ENCODE results near the gene BPIFB1.

BPIFB1 gene

GRCh38 chr20:33281550-33282146 lies 1.4 kb upstream of the BPIFB1 start:
- H3K4me3 ChIP-seq (ENCODE audit: low read depth, low read length) = no peak overlapping the region
- in situ Hi-C loops (cut with HindIII; ENCODE audit: low sequenced_read_pairs) = no loop called here
- TF ChIP-seq CTCF (IDR thresholded peaks at IDR 0.05; ENCODE audit: low read depth, low read length, missing control alignments) = no peak
- no peak for DNase-seq (ENCODE audit: low read depth)

GRCh38 chr20:33282196-33282934 lies 649 bp upstream of the BPIFB1 start:
- TF ChIP-seq CTCF (IDR thresholded peaks at IDR 0.05; ENCODE audit: low read depth, low read length, missing control alignments) = no peak
- in situ Hi-C loops (cut with HindIII; ENCODE audit: low sequenced_read_pairs) = no loop called here
- no peak for DNase-seq (ENCODE audit: low read depth)
- H3K4me3 ChIP-seq (ENCODE audit: low read depth, low read length) = no peak overlapping the region

- no peak for DNase-seq (ENCODE audit: low read depth)
- no peak for TF ChIP-seq CTCF (IDR thresholded peaks at IDR 0.05; ENCODE audit: low read depth, low read length, missing control alignments)
- in situ Hi-C loops (cut with HindIII; ENCODE audit: low sequenced_read_pairs) = no loop called here
- no peak overlapping the region for H3K4me3 ChIP-seq (ENCODE audit: low read depth, low read length)
Measured at GRCh38 chr20:33284284-33284683, 1.3 kb downstream of the BPIFB1 start.

- DNase-seq (ENCODE audit: low read depth) = no peak
- TF ChIP-seq CTCF (IDR thresholded peaks at IDR 0.05; ENCODE audit: low read depth, low read length, missing control alignments) = no peak
- H3K4me3 ChIP-seq (ENCODE audit: low read depth, low read length) = no peak overlapping the region
- in situ Hi-C loops (cut with HindIII; ENCODE audit: low sequenced_read_pairs) = no loop called here
Measured at GRCh38 chr20:33284937-33285336, 1.9 kb downstream of the BPIFB1 start.

- no peak overlapping the region for H3K4me3 ChIP-seq (ENCODE audit: low read depth, low read length)
- TF ChIP-seq CTCF (IDR thresholded peaks at IDR 0.05; ENCODE audit: low read depth, low read length, missing control alignments) = no peak
- no peak for DNase-seq (ENCODE audit: low read depth)
- in situ Hi-C loops (cut with HindIII; ENCODE audit: low sequenced_read_pairs) = no loop called here
Measured at GRCh38 chr20:33285861-33286495, 3.0 kb downstream of the BPIFB1 start.

- in situ Hi-C loops (cut with HindIII; ENCODE audit: low sequenced_read_pairs) = no loop called here
- H3K4me3 ChIP-seq (ENCODE audit: low read depth, low read length) = no peak overlapping the region
- TF ChIP-seq CTCF (IDR thresholded peaks at IDR 0.05; ENCODE audit: low read depth, low read length, missing control alignments) = no peak
- DNase-seq (ENCODE audit: low read depth) = no peak
Measured at GRCh38 chr20:33287884-33288283, 4.9 kb downstream of the BPIFB1 start.
